ENCODE data around the gene CDKN2B. TPM values are rescaled to one million over a fixed set of nuclear protein-coding genes. Genes with fewer than 3 reads are reported as not detected.

CDKN2B gene
- total and polyA plus RNA-seq, 2 of the 13 experiments (the other 11 are each of a cell fraction or from before 2014, with no cell fraction given), result 1.4 to 1.5 TPM

GRCh38 chr9:21985964-21986667, 23.0 kb downstream of the CDKN2B start:
- ATAC-seq (no peak), DNase-seq (ENCODE audit: low spot score) (no peak), FAIRE-seq (no peak)
- Histone ChIP-seq H2AFZ (ENCODE audit: low read length) (no peak overlapping the region), H3K9ac (ENCODE audit: insufficient read depth, low read depth, low read length) (no peak overlapping the region), H3K9me3 (ENCODE audit: low read length) (no peaks in the 10 kb centered on the region), H3K4me1 (ENCODE audit: insufficient read depth, low read length) (no peaks in the 10 kb centered on the region), H3K36me3 (replicated peaks in 1 of 2; ENCODE audit: control insufficient read depth in 1 of 2, insufficient read depth in 2 of 2, low read length in 2 of 2) (no peaks in the 10 kb centered on the region), H3K27me3 (ENCODE audit: control insufficient read depth in 1 of 2, insufficient read depth in 2 of 2, low read length in 2 of 2) (no peaks in the 10 kb centered on the region), H3K27ac (ENCODE audit: extremely low read length, insufficient read depth, low read length) (no peak overlapping the region), H3K79me2 (ENCODE audit: insufficient read depth, low read length) (no peaks in the 10 kb centered on the region), H3K4me2 (ENCODE audit: low read depth, low read length) (no peak overlapping the region), H4K20me1 (ENCODE audit: insufficient read depth, low read length) (no peaks in the 10 kb centered on the region), H3K4me3 (replicated peaks in 1 of 3; ENCODE audit: insufficient read depth in 1 of 3, low read depth in 2 of 3, low read length in 3 of 3) (no peak overlapping the region)
- 39% methylated on average over 5 of the region's 5 CpGs for WGBS (ENCODE audit: low lambda C conversion rate)
- in situ Hi-C loops (cut with HindIII; ENCODE audit: extremely low pct_ligation_motif_present, low pct_unique_long_range_greater_than_20kb) (no loop called here), intact Hi-C loops (cut with micrococcal nuclease; ENCODE audit: unreplicated experiment) (no loop called here)
- no TSS peak for BruUV-seq (replicated peaks)
- ChIA-PET CTCF (ENCODE audit: low intra/inter-chr PET ratio, low total read pairs) (no interaction called here), POLR2A (interaction anchor here (1.7 kb wide), 1 partner anchor 23 kb away, joined by 7 read pairs; the partner anchor contains the start of gene CDKN2B)
- TF ChIP-seq FOXO4 (CRISPR knock-in tag; conservative IDR thresholded peaks at IDR 0.05) (no peak), NR1H2 (CRISPR knock-in tag; IDR thresholded peaks at IDR 0.05; ENCODE audit: borderline replicate concordance, low read depth) (no peak), ZNF558 (CRISPR knock-in tag; IDR thresholded peaks at IDR 0.05; ENCODE audit: borderline replicate concordance) (no peak), ZNF792 (CRISPR knock-in tag; IDR thresholded peaks at IDR 0.05) (no peak), HDAC1 (CRISPR knock-in tag; IDR thresholded peaks at IDR 0.05) (no peak)
- TF ChIP-seq, protein P1, sequence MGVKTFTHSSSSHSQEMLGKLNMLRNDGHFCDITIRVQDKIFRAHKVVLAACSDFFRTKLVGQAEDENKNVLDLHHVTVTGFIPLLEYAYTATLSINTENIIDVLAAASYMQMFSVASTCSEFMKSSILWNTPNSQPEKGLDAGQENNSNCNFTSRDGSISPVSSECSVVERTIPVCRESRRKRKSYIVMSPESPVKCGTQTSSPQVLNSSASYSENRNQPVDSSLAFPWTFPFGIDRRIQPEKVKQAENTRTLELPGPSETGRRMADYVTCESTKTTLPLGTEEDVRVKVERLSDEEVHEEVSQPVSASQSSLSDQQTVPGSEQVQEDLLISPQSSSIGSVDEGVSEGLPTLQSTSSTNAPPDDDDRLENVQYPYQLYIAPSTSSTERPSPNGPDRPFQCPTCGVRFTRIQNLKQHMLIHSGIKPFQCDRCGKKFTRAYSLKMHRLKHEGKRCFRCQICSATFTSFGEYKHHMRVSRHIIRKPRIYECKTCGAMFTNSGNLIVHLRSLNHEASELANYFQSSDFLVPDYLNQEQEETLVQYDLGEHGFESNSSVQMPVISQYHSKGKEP (CRISPR knock-in tag; IDR thresholded peaks at IDR 0.05), result no peak
- TF ChIP-seq, protein P2, sequence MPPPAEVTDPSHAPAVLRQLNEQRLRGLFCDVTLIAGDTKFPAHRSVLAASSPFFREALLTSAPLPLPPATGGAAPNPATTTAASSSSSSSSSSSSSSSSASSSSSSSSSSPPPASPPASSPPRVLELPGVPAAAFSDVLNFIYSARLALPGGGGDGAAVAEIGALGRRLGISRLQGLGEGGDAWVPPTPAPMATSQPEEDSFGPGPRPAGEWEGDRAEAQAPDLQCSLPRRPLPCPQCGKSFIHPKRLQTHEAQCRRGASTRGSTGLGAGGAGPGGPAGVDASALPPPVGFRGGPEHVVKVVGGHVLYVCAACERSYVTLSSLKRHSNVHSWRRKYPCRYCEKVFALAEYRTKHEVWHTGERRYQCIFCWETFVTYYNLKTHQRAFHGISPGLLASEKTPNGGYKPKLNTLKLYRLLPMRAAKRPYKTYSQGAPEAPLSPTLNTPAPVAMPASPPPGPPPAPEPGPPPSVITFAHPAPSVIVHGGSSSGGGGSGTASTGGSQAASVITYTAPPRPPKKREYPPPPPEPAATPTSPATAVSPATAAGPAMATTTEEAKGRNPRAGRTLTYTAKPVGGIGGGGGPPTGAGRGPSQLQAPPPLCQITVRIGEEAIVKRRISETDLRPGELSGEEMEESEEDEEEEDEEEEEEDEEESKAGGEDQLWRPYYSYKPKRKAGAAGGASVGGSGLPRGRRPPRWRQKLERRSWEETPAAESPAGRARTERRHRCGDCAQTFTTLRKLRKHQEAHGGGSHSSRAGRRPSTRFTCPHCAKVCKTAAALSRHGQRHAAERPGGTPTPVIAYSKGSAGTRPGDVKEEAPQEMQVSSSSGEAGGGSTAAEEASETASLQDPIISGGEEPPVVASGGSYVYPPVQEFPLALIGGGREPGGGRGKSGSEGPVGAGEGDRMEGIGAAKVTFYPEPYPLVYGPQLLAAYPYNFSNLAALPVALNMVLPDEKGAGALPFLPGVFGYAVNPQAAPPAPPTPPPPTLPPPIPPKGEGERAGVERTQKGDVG (CRISPR knock-in tag; IDR thresholded peaks at IDR 0.05; ENCODE audit: borderline replicate concordance), result no peak
- TF ChIP-seq, protein P3, sequence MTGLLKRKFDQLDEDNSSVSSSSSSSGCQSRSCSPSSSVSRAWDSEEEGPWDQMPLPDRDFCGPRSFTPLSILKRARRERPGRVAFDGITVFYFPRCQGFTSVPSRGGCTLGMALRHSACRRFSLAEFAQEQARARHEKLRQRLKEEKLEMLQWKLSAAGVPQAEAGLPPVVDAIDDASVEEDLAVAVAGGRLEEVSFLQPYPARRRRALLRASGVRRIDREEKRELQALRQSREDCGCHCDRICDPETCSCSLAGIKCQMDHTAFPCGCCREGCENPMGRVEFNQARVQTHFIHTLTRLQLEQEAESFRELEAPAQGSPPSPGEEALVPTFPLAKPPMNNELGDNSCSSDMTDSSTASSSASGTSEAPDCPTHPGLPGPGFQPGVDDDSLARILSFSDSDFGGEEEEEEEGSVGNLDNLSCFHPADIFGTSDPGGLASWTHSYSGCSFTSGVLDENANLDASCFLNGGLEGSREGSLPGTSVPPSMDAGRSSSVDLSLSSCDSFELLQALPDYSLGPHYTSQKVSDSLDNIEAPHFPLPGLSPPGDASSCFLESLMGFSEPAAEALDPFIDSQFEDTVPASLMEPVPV (CRISPR knock-in tag; IDR thresholded peaks at IDR 0.05), result no peak
